RWPE1 (cell line): ENCODE results near the gene ACSF3.

Experiments used
- CTCF ChIA-PET: fragments of 350-600 bp; sonication (Branson Sonifier 250); formaldehyde crosslinking; extraction: SDS; loops from one replicate; lab custom pipeline; 2021; lab: Yijun Ruan, JAX
- POLR2A ChIA-PET: fragments of 400-600 bp; formaldehyde crosslinking; extraction: SDS; loops from one replicate; lab custom pipeline; 2020; ENCODE audit warnings: antibody characterized with exemption; ENCODE audit not compliant: low non-redundant PET; lab: Yijun Ruan, JAX
- DNase-seq: peaks from one replicate; pipeline ENCODE4 v3.0.0; 2012; ENCODE audit warnings: low spot score
- H3K27ac ChIP-seq: fragments of 450-650 bp; 2 replicates; pipeline ENCODE4 v1.5.1; 2017
- TF ChIP-seq, protein P1 (sequence below): fragments of 450-650 bp; conservative IDR thresholded peaks from 2 replicates; pipeline ENCODE4 v1.5.1; 2017; ENCODE audit warnings: low read depth, mild to moderate bottlenecking

ACSF3 gene

DNA sequence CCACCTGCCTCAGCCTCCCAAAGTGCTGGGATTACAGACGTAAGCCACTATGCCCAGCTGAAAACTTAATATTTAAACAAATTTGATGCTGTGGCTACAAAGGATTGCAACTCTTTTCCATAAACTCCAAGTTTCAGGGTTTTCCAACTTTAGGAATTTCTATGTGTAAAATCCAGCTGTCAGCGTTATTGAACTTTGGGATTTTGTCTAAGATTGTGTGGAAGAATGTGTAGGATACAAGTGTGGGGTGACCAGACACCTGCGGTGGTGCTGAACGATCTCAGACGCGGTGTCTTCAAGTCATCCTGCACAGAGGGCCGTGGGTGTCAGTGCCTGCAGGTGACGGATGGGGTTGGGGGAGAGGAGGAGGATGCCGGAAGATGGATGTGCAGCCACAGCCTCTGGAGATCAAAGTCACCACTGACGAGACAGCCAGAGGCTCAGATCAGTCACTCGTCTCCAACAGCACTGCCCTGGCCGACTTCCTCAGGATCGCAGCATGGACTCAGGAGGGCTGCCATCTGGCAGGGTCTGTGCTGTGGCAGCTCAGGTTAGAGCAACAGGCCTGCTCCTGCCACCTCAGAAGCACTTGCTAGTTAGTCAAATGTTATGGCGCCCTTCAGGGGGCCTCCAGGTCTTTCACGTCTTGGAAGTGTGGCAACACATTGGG, 13.0 kb downstream of the ACSF3 start:
- H3K27ac ChIP-seq: no peak overlapping the region
- DNase-seq: no peak
- POLR2A ChIA-PET: no interaction called here
- TF ChIP-seq, protein P1, sequence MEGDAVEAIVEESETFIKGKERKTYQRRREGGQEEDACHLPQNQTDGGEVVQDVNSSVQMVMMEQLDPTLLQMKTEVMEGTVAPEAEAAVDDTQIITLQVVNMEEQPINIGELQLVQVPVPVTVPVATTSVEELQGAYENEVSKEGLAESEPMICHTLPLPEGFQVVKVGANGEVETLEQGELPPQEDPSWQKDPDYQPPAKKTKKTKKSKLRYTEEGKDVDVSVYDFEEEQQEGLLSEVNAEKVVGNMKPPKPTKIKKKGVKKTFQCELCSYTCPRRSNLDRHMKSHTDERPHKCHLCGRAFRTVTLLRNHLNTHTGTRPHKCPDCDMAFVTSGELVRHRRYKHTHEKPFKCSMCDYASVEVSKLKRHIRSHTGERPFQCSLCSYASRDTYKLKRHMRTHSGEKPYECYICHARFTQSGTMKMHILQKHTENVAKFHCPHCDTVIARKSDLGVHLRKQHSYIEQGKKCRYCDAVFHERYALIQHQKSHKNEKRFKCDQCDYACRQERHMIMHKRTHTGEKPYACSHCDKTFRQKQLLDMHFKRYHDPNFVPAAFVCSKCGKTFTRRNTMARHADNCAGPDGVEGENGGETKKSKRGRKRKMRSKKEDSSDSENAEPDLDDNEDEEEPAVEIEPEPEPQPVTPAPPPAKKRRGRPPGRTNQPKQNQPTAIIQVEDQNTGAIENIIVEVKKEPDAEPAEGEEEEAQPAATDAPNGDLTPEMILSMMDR: no peak
- CTCF ChIA-PET: no interaction called here

DNA sequence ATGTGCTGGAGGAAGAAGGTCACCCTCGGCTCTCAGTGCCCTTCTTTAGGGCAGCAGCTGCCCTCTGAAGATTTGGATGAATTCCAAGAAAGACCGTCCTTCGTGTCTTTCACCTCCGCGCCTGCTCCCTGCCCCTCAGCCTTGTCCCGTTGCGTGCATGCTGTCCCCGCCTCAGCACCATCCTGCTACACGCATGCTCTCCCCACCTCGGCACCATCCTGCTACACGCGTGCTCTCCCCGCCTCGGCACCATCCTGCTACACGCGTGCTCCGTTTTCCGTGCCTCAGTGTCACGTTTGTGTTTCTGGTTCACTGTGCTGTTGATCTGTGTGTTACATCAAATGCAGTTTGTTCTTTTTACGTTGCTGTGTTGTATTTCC, 13.5 kb downstream of the ACSF3 start:
- ChIA-PET POLR2A (no interaction called here), CTCF (no interaction called here)
- TF ChIP-seq, protein P1: no peak
- no peak overlapping the region for H3K27ac ChIP-seq
- DNase-seq: no peak

DNA sequence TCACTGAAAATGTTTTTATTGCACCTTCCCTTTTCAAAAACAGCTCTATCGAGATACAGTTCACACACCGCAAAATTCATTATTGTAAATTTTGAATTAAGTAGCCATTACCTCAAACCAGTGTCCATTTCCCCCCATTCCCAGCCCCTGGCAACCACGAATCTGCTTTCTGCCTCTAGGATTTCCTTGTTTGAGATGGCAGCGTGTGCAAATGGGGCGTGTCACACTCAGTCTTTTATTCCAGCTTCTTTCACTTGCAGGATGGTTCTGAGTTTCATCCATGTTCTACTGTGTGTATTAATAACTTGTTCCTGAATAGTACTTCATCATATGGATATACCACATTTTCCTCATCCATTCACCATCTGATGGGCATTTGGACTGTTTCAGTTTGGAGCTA, 14.8 kb downstream of the ACSF3 start:
- POLR2A ChIA-PET: no interaction called here
- no peak overlapping the region for H3K27ac ChIP-seq
- CTCF ChIA-PET: no interaction called here
- DNase-seq: no peak
- TF ChIP-seq, protein P1: no peak

DNA sequence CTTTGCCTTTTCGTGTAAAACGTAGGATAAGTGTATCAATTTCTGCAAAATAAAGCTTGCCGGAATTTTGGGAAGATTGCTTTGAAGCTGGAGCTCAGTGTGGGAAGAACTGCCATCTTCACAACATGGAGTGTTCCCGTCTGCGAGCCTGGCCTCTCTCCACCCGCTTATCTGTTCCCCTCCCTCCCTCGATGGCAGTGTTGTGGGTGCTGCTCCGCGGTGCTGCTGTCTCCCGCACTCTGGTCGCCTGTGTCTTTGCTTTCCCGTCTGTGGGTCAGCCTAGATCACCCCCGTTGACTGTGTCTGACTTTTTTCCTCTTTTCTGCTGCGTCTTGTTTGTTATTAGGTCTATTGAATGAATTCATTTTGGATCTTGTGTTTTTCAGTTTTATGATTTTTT, 17.0 kb downstream of the ACSF3 start:
- ChIA-PET POLR2A (no interaction called here), CTCF (no interaction called here)
- TF ChIP-seq, protein P1: no peak
- no peak overlapping the region for H3K27ac ChIP-seq
- DNase-seq: no peak

DNA sequence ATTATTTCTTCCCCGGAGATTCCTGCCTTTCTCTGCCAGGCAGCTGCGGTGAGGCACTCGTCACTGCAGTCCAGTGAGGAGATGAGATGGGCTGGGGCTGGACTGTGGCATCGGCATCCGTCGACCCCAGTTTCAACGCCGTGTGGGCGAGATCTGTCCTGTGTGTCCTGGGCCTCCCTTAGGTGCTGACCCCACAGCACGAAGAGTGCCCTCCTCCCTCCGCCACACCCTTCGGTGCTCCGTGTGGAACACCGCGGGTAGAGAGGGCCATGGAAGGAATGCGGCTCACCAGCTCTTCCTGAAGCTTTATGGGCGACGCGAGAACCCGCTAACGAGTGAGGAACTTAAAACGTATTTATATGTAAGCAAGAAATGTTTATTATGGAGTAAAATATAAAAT, 17.6 kb downstream of the ACSF3 start:
- no peak overlapping the region for H3K27ac ChIP-seq
- ChIA-PET POLR2A (no interaction called here), CTCF (interaction anchor here (0.7 kb wide), 1 partner anchor 130 kb away, joined by 3 read pairs; no protein-coding TSS in a partner anchor)
- no peak for DNase-seq
- TF ChIP-seq, protein P1: no peak

DNA sequence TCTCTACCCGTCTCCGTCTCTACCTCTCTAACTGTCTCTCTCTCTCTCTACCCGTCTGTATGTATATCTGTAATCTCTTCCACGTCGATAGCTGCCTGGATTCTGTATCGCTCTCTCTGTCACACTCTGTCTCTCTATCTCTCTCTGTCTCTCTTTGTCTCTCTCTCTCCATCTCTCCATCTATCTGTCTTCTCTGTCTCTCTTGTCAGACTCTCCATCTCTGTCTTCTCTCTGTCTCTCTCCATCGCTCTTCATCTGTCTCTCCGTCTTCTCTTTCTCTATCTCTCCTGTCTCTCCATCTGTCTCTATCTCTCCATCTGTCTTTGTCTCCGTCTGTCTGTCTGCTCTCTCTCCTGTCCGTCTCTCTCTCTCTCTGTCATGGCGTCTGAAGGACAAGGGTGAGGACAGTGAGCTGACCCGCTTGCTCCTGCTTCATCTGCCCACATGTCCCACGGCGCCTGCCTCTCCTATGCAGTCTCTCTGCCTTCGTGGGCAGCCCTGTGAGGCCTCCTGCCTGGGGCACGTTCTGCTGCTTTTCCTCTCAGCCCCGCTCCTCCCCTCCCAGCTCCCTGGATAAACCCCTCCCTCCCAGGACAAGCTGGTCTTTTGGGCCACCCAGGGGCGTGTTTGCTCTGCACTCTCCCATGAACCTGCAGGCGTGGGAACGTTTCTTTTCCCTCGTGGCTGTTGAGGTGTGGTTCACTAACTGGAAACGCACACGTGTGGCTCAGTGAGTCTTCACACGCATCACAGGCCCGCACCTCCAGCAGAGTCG, 18.9 kb downstream of the ACSF3 start:
- POLR2A ChIA-PET: no interaction called here
- CTCF ChIA-PET: no interaction called here
- TF ChIP-seq, protein P1: no peak
- DNase-seq: no peak
- no peak overlapping the region for H3K27ac ChIP-seq
